ENCODE data around the gene MANF. TPM values are rescaled to one million over a fixed set of nuclear protein-coding genes. Genes with fewer than 3 reads are reported as not detected.

The MANF gene
- total RNA-seq, 5 donors from 2014 or later (not counting 1 experiment from before 2014, with no cell fraction given): 36.4 to 71.9 (median 56.7) TPM

GRCh38 chr3:51403675-51404074 is 18.6 kb downstream of the MANF start:
- H3K4me3 Mint-ChIP-seq: no peak overlapping the region
- ChIA-PET POLR2A (no interaction called here), CTCF (interaction anchor here in 1 of 2 donors (1.1 kb wide), 1 partner anchor 14 kb away, joined by 4 read pairs; no protein-coding TSS in a partner anchor)
- H3K27ac ChIP-seq (ENCODE audit: low read length): no peak overlapping the region
- no peaks in the 10 kb centered on the region for H3K27me3 Mint-ChIP-seq
- peak overlapping the region; percentile 77 to 82 for H3K27ac Mint-ChIP-seq
- DNase-seq (no peak), ATAC-seq (replicated peaks in 1 of 4) (peak in 1 of 4 experiments; percentile 63)
- H3K9me3 Mint-ChIP-seq: no peaks in the 10 kb centered on the region
- H3K27me3 ChIP-seq (replicated peaks in 1 of 2; ENCODE audit: control insufficient read depth in 2 of 2, extremely low read depth in 1 of 2, insufficient read depth in 2 of 2, low read length in 1 of 2): no peaks in the 10 kb centered on the region
- peaks cover 0 to 2% of the 10 kb centered on the region in 2 experiments for H3K4me1 ChIP-seq (ENCODE audit: control insufficient read depth in 1 of 2, extremely low read depth in 1 of 2, insufficient read depth in 2 of 2, low read length in 2 of 2)
- H3K36me3 Mint-ChIP-seq: peaks cover 34% of the 10 kb centered on the region
- H3K4me1 Mint-ChIP-seq: peaks cover 21 to 26% (median 24%) of the 10 kb centered on the region in 3 donors
- no peaks in the 10 kb centered on the region for H3K9me3 ChIP-seq
- H3K4me3 ChIP-seq (ENCODE audit: control insufficient read depth in 1 of 2, extremely low read depth in 1 of 2, low read length in 1 of 2): no peak overlapping the region
- H3K36me3 ChIP-seq (ENCODE audit: control insufficient read depth in 2 of 2, extremely low read depth in 1 of 2, insufficient read depth in 1 of 2, low read length in 1 of 2): peaks cover 11 to 74% of the 10 kb centered on the region in 2 donors

- Mint-ChIP-seq H3K27ac (peak overlapping the region in 1 of 2 donors; percentile 28), H3K4me1 (peaks cover 21 to 29% (median 27%) of the 10 kb centered on the region in 3 donors), H3K27me3 (no peaks in the 10 kb centered on the region), H3K9me3 (no peaks in the 10 kb centered on the region), H3K36me3 (peaks cover 52% of the 10 kb centered on the region), H3K4me3 (no peak overlapping the region)
- ChIA-PET POLR2A (interaction anchor here (0.5 to 0.6 kb wide), 2 partner anchors 17 to 797 kb away, joined by 3 read pairs; partner anchors contain the start of gene CISH (in 1 of the 2)), CTCF (interaction anchor here in 1 of 2 donors (0.6 kb wide), 2 partner anchors 14 to 1288 kb away, joined by 3 to 5 read pairs; no protein-coding TSS in a partner anchor)
- WGBS (ENCODE audit: insufficient coverage): 100% methylated on average over 2 of the region's 2 CpGs
- DNase-seq (no peak), ATAC-seq (replicated peaks in 1 of 4) (no peak)
- no peaks in the 10 kb centered on the region for H3K27me3 ChIP-seq (replicated peaks in 1 of 2; ENCODE audit: control insufficient read depth in 2 of 2, extremely low read depth in 1 of 2, insufficient read depth in 2 of 2, low read length in 1 of 2)
- no peak overlapping the region for H3K27ac ChIP-seq (ENCODE audit: low read length)
- no peaks in the 10 kb centered on the region for H3K9me3 ChIP-seq
- peaks cover 0 to 2% of the 10 kb centered on the region in 2 experiments for H3K4me1 ChIP-seq (ENCODE audit: control insufficient read depth in 1 of 2, extremely low read depth in 1 of 2, insufficient read depth in 2 of 2, low read length in 2 of 2)
- H3K4me3 ChIP-seq (ENCODE audit: control insufficient read depth in 1 of 2, extremely low read depth in 1 of 2, low read length in 1 of 2): no peak overlapping the region
- peaks cover 3 to 71% of the 10 kb centered on the region in 2 donors for H3K36me3 ChIP-seq (ENCODE audit: control insufficient read depth in 2 of 2, extremely low read depth in 1 of 2, insufficient read depth in 1 of 2, low read length in 1 of 2)
Observed at GRCh38 chr3:51408021-51408420, 22.9 kb downstream of the MANF start.

- ChIA-PET POLR2A (interaction anchor here in 1 of 2 donors (0.5 to 0.6 kb wide), 2 partner anchors 16 to 1321 kb away, joined by 3 read pairs; no protein-coding TSS in a partner anchor), CTCF (no interaction called here)
- peaks cover 18 to 22% (median 19%) of the 10 kb centered on the region in 3 donors for H3K4me1 Mint-ChIP-seq
- DNase-seq (no peak), ATAC-seq (replicated peaks in 1 of 4) (no peak)
- Histone ChIP-seq H3K27me3 (replicated peaks in 1 of 2; ENCODE audit: control insufficient read depth in 2 of 2, extremely low read depth in 1 of 2, insufficient read depth in 2 of 2, low read length in 1 of 2) (no peaks in the 10 kb centered on the region), H3K36me3 (ENCODE audit: control insufficient read depth in 2 of 2, extremely low read depth in 1 of 2, insufficient read depth in 1 of 2, low read length in 1 of 2) (peaks cover 0 to 73% of the 10 kb centered on the region in 2 donors), H3K27ac (ENCODE audit: low read length) (no peak overlapping the region), H3K4me1 (ENCODE audit: control insufficient read depth in 1 of 2, extremely low read depth in 1 of 2, insufficient read depth in 2 of 2, low read length in 2 of 2) (peaks cover 0 to under 1% of the 10 kb centered on the region in 2 experiments), H3K4me3 (ENCODE audit: control insufficient read depth in 1 of 2, extremely low read depth in 1 of 2, low read length in 1 of 2) (no peak overlapping the region), H3K9me3 (no peaks in the 10 kb centered on the region)
- H3K4me3 Mint-ChIP-seq: no peak overlapping the region
- H3K27me3 Mint-ChIP-seq: no peaks in the 10 kb centered on the region
- 100% methylated on average over 1 of the region's 2 CpGs for WGBS (ENCODE audit: insufficient coverage)
- no peak overlapping the region for H3K27ac Mint-ChIP-seq
- no peaks in the 10 kb centered on the region for H3K9me3 Mint-ChIP-seq
- peaks cover 54% of the 10 kb centered on the region for H3K36me3 Mint-ChIP-seq
Observed at GRCh38 chr3:51408813-51409212, 23.7 kb downstream of the MANF start.

- no peaks in the 10 kb centered on the region for H3K27me3 Mint-ChIP-seq
- Histone ChIP-seq H3K27ac (ENCODE audit: low read length) (no peak overlapping the region), H3K4me3 (ENCODE audit: control insufficient read depth in 1 of 2, extremely low read depth in 1 of 2, low read length in 1 of 2) (no peak overlapping the region), H3K27me3 (replicated peaks in 1 of 2; ENCODE audit: control insufficient read depth in 2 of 2, extremely low read depth in 1 of 2, insufficient read depth in 2 of 2, low read length in 1 of 2) (no peaks in the 10 kb centered on the region), H3K4me1 (ENCODE audit: control insufficient read depth in 1 of 2, extremely low read depth in 1 of 2, insufficient read depth in 2 of 2, low read length in 2 of 2) (no peaks in the 10 kb centered on the region), H3K9me3 (no peaks in the 10 kb centered on the region), H3K36me3 (ENCODE audit: control insufficient read depth in 2 of 2, extremely low read depth in 1 of 2, insufficient read depth in 1 of 2, low read length in 1 of 2) (peaks cover 4 to 78% of the 10 kb centered on the region in 2 donors)
- DNase-seq (no peak), ATAC-seq (replicated peaks in 1 of 4) (no peak)
- POLR2A ChIA-PET: interaction anchor here in 1 of 2 donors (0.6 kb wide), 1 partner anchor 20 kb away, joined by 4 read pairs; no protein-coding TSS in a partner anchor
- no peak overlapping the region for H3K4me3 Mint-ChIP-seq
- no peaks in the 10 kb centered on the region for H3K9me3 Mint-ChIP-seq
- no peaks in the 10 kb centered on the region for H3K4me1 Mint-ChIP-seq
- CTCF ChIA-PET: no interaction called here
- H3K36me3 Mint-ChIP-seq: peaks cover 37% of the 10 kb centered on the region
- WGBS (ENCODE audit: insufficient coverage): 100% methylated on average over 1 of the region's 3 CpGs
- no peak overlapping the region for H3K27ac Mint-ChIP-seq
Observed at GRCh38 chr3:51422211-51422610, 37.1 kb downstream of the MANF start.

- Histone ChIP-seq H3K27ac (ENCODE audit: low read length) (no peak overlapping the region), H3K4me3 (ENCODE audit: control insufficient read depth in 1 of 2, extremely low read depth in 1 of 2, low read length in 1 of 2) (no peak overlapping the region), H3K4me1 (ENCODE audit: control insufficient read depth in 1 of 2, extremely low read depth in 1 of 2, insufficient read depth in 2 of 2, low read length in 2 of 2) (no peaks in the 10 kb centered on the region), H3K36me3 (ENCODE audit: control insufficient read depth in 2 of 2, extremely low read depth in 1 of 2, insufficient read depth in 1 of 2, low read length in 1 of 2) (peaks cover 10 to 70% of the 10 kb centered on the region in 2 donors), H3K27me3 (replicated peaks in 1 of 2; ENCODE audit: control insufficient read depth in 2 of 2, extremely low read depth in 1 of 2, insufficient read depth in 2 of 2, low read length in 1 of 2) (no peaks in the 10 kb centered on the region), H3K9me3 (no peaks in the 10 kb centered on the region)
- WGBS (ENCODE audit: insufficient coverage): no CpG with 5 or more reads among the region's 4 CpGs
- Mint-ChIP-seq H3K4me1 (no peaks in the 10 kb centered on the region), H3K4me3 (no peak overlapping the region), H3K9me3 (no peaks in the 10 kb centered on the region), H3K27me3 (no peaks in the 10 kb centered on the region), H3K36me3 (peaks cover 32% of the 10 kb centered on the region), H3K27ac (no peak overlapping the region)
- DNase-seq: no peak
- CTCF ChIA-PET: no interaction called here
- POLR2A ChIA-PET: no interaction called here
- ATAC-seq (replicated peaks in 1 of 4): no peak
Observed at GRCh38 chr3:51426921-51427320, 41.8 kb downstream of the MANF start.

GRCh38 chr3:51429138-51429537 is 44.0 kb downstream of the MANF start:
- Histone ChIP-seq H3K36me3 (ENCODE audit: control insufficient read depth in 2 of 2, extremely low read depth in 1 of 2, insufficient read depth in 1 of 2, low read length in 1 of 2) (peaks cover 10 to 66% of the 10 kb centered on the region in 2 donors), H3K9me3 (no peaks in the 10 kb centered on the region), H3K4me3 (ENCODE audit: control insufficient read depth in 1 of 2, extremely low read depth in 1 of 2, low read length in 1 of 2) (no peak overlapping the region), H3K27me3 (replicated peaks in 1 of 2; ENCODE audit: control insufficient read depth in 2 of 2, extremely low read depth in 1 of 2, insufficient read depth in 2 of 2, low read length in 1 of 2) (no peaks in the 10 kb centered on the region), H3K27ac (ENCODE audit: low read length) (no peak overlapping the region), H3K4me1 (ENCODE audit: control insufficient read depth in 1 of 2, extremely low read depth in 1 of 2, insufficient read depth in 2 of 2, low read length in 2 of 2) (no peaks in the 10 kb centered on the region)
- no peaks in the 10 kb centered on the region for H3K27me3 Mint-ChIP-seq
- DNase-seq: no peak
- CTCF ChIA-PET: interaction anchor here in 1 of 2 donors (0.7 kb wide), 1 partner anchor 1476 kb away, joined by 3 read pairs; no protein-coding TSS in a partner anchor
- H3K36me3 Mint-ChIP-seq: peaks cover 35% of the 10 kb centered on the region
- H3K4me3 Mint-ChIP-seq: no peak overlapping the region
- POLR2A ChIA-PET: no interaction called here
- no peaks in the 10 kb centered on the region for H3K4me1 Mint-ChIP-seq
- no peak for ATAC-seq (replicated peaks in 1 of 4)
- H3K27ac Mint-ChIP-seq: no peak overlapping the region
- H3K9me3 Mint-ChIP-seq: no peaks in the 10 kb centered on the region
- WGBS (ENCODE audit: insufficient coverage): no CpG with 5 or more reads among the region's 3 CpGs

Data from T-cell (primary cell).